ENCODE measurements around the gene NACC2.

DNA sequence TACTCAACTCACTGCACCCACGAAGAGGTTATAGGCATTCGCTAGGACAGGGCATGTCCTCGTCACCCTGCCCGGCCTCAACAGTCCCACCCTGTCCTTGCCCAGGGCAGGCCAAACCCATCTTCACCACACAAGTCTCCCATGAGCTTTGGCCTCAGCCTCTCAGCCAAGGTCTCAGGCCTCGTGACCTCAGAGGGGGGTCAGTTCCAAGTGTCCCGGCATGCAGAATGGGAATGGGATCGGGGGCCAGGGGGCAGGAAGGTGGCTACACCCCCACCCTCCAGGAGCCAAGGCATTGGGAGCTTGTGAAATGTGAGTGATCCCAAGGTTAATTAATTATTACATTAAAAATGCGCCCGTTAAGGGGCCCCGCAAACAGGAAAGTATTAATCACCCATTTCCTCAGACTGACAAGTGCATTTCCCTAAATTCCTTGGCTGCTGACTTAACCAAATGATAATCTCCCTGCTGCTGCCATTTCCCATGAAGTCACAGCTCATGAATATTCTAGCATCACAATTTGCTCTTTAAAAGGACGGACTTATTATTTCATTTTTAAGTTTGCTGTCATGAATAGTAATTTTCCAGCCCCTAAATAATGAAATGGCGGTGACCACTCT, 125.9 kb downstream of the NACC2 start:
- no peak for TF ChIP-seq POLR2A (IDR thresholded peaks at IDR 0.05; ENCODE audit: low read length)
- TF ChIP-seq GATA1 (IDR thresholded peaks at IDR 0.05; ENCODE audit: low read depth, low read length) = no peak

All from erythroblast (primary cell).